CD4-positive, alpha-beta T cell treated with Interferon alpha-2 for 1 hour (primary cell): ENCODE results near the gene GPHA2.
"Not testable (repeated sequence)": the region's sequence is repeated elsewhere in the genome, so short reads cannot be mapped to it uniquely, and the experiment has no call there.

ENCODE experiments used
- DNase-seq, 2 donors: peaks; one replicate each; pipeline ENCODE4 v3.0.0-alpha.2; 2020 to 2022

Gene GPHA2

GRCh38 chr11:64935359-64936081 is at the start of gene GPHA2:
Gene GPHA2 (minus strand): TSS chr11:64935893. CDS start chr11:64935460, 433 bp downstream.
- no peak for DNase-seq

DNA sequence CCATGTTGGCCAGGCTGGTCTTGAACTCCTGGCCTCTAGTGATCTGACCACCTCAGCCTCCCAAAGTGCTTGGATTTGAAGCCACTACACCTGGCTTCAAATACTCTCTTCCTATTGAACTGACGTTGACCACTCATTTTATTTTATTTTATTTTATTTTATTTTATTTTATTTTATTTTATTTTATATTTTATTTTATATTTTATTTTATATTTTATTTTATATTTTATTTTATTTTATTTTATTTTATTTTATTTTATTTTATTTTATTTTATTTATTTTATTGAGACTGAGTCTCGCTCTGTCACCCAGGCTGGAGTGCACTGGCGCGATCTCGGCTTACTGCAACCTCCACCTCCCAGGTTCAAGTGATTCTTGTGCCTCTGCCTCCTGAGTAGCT is 47.6 kb upstream of the GPHA2 start:
- not testable (repeated sequence) for DNase-seq

- no peak for DNase-seq
These were observed 41.0 kb upstream of the GPHA2 start for GRCh38 chr11:64976651-64977050.

- DNase-seq, result no peak
These were observed 38.4 kb upstream of the GPHA2 start for GRCh38 chr11:64974124-64974523.

DNA sequence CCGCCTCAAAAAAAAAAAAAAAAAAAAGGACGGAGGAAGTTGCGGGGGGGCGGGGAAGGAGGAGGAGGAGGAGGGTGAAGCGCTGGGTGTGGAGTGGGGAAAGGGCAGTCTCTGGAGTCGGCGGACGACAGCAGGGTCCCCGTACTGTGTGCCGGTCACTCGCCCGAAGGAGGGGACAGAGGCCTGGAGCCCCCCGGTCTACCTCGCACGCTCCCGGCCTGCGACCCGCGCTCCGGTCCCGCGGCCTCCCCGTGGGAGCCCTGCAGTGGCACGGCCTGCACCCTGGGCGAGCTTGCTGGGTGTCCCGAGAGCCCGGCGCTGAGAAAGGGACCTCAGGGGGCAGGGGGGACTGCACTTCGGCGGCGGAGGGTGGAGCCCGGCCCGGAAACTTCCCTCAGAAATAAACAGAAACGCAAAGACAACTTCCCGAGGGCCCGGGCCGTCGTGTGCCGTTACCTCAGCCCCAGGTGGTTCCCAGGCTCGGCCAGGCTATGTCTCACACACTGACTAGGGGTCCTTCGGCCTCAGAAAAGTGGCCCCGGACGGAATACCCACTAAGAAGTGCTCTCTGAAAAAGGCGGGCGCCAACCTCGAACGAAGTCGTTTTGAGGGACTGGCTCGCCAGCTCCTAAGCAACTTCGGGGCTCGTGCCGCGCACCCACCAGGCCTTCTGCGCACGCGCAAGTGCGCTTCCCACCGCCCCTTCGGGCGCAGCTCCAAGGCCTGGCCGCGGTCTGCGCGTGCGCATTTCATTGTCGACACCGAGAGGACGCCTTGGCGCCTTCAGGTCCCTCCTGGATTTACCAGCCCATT is 35.9 kb upstream of the GPHA2 start, which contains the start of gene MAJIN:
MAJIN (minus strand) TSS at position 688 of the 813 bp plus-strand sequence. CDS start 12,703 bp downstream, outside the sequence.
- peak; percentile 91 to 92 for DNase-seq

DNA sequence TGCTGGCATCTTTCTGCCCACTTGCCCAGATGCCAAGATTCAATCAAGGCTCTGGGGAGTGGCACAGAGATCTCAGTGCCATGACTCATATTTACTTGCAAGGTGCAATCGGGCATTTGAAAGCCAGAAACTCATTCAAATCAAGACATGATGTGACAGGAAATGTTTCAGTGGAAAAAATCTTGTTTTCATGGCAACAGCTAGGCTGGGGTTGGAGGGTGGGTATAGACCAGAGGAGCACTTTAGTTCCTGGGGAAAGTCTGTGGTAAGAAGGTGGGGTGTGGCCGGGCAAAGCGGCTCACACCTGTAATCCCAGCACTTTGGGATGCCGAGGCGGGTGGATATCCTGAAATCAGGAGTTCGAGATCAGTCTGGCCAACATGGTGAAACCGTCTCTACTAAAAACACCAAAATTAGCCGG is 35.0 kb upstream of the GPHA2 start:
- peak in 1 of 2 donors; percentile 13 for DNase-seq

DNA sequence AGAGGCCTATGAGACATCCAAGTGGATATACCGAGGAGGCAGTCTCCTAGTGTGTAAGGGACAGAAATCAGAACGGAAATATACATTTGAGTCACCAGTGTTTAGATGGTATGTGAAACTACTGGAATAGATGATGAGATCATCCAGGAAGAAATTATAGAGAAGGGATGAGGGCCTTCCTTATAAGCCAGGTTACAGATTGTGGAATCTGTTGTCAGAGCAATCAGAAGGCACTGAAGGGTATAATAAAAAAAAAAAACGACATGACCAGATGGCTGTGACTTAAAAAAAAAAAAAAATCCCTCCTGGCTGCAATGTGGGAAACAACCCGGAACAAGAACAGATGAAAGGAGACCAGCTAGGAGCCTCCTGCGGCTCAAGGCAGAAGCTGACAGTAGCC is 33.5 kb upstream of the GPHA2 start:
- no peak for DNase-seq

DNA sequence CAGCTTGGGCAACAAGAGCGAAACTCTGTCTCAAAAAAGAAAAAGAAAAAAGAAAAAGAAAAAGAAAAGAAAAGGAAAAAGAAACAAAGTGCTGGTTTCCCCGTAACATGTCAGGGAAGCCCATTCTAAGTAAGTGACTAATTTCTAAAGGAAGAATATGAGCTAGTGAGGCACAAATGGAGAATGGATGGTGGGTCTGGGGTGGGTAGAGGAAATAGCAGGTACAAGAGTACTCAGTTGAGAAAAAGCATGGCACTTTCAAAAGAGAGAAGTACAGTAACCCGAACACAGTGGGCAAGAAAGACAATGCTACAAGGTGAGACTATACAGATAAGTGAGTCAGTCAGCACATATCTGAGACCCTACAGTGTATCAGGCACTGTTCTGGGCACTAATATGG is 31.7 kb upstream of the GPHA2 start:
- DNase-seq, result no peak

DNA sequence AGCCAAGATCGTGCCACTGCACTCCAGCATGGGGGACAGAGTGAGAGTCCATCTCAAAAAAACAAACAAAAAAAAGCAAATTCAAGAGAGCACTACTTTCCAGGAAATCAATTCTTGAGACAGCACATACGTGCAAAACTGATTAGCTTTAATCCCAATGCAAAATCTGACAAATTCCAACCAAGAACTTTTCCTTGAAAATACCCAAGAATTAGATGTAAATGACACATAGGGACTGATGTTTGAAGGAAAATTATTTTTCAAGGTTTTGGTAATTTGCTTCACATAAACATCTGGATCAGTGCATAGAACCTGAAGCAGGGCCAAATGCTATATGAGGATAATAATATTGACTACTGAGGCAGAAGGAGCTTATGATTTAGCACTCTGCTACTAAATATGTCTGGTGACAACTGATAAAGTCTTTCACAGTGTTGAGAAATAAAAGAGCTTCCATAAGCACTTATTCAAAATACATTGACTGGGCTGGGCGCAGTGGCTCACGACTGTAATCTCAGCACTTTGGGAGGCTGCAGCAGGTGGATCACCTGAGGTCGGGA is 27.5 kb upstream of the GPHA2 start:
- no peak for DNase-seq

- DNase-seq, result no peak
These were observed 25.0 kb upstream of the GPHA2 start for GRCh38 chr11:64960719-64961118.

GRCh38 chr11:64959498-64959897 is 23.8 kb upstream of the GPHA2 start:
- DNase-seq, result no peak

DNA sequence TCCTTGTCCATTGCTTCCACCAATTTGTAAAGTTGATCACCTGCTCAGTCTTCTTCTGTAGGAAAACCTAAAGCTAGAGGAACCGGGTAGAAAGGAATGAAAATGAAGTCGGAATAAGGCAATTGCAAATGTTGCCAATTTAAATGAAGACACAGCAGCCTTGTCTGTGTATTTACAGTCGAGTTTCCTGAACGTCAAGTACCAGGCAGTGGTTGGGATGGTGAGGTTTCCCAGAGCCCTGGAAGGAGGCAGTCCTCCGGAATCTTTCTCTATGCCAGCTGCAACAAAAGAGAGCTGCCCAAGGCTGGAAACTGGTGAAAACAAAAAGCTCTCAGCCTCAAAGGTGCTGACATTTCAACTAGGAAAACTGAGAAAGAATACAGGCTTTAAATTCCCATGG is 18.5 kb upstream of the GPHA2 start:
- no peak for DNase-seq

DNA sequence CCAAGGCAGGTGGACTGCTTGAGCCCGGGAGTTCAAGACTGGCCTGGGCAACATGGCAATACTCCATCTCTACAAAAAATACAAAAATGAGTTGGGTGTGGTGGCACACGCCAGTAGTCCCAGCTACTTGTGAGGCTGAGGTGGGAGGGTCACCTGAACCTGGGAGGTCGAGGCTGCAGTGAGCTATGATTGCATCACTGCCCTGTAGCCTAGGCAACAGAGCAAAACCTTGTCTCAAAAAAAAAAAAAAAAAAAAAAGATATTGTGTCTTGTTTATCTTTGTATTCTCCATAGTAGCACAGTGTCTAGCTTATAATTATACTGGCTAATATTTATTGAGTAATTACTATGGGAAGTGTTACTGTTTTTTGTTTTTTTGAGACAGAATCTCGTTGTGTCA is 15.8 kb upstream of the GPHA2 start:
- DNase-seq, result no peak

GRCh38 chr11:64947208-64947814 is 11.6 kb upstream of the GPHA2 start:
- DNase-seq, result no peak

GRCh38 chr11:64936539-64936938 is 846 bp upstream of the GPHA2 start:
- no peak for DNase-seq

- DNase-seq, result no peak
These were observed 873 bp downstream of the GPHA2 start for GRCh38 chr11:64934682-64935358.

DNA sequence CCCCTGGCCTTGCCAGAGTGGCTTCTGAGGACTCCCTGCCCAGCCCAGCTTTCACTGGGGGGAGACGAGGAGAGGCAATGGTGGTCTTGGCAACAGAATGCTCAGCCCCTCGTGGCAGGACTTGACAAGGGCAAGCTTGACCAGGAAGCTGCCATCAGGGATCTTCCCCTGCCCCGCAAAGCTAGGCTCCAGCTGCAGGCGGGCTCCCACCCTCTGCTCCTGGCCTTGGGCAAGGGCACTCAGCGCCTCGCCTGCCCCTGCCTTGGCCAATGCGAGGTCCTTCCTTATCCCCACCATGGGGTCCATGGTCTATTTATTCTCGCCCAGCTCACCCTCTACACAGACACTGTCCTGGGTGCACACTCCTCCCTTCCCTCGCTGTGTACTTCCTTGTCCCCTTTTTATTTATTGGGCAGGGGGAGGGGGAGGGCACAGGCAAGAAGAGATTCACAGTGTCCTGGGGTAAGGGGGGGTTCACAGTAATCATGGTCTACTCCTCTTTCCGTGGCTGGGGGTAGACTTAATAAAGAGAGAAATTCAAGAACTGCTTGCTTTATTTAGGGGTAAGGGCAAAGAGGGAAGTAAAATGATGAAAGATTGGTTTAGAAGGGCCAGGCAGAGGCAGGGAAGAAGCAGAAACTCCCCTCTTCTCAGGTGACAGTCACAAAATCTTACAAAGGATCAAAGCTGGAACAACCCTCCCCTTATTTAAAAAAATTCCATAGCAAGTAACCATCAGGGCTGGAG is 1.6 kb downstream of the GPHA2 start:
- no peak for DNase-seq

- DNase-seq, result no peak
These were observed 2.3 kb downstream of the GPHA2 start for GRCh38 chr11:64933213-64933934.

DNA sequence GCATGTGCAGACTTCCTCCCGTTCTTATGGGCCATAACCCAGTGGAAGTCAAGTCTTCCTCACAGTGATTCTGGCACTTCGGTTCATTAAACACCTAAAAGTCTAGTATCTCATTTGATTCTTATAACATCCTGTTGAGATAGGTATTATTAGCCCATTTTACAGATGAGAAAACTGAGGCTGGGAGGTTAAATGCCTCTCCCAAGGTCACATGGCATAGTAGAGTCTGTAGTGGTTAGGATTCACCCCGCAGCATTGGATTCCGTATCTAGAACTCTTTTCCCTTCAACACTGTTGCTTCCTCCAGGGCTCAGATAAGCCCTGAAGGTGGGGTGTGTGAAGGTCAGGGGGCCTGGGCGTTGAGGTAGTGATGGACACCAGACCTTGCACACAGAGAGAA is 3.4 kb downstream of the GPHA2 start:
- no peak for DNase-seq

DNA sequence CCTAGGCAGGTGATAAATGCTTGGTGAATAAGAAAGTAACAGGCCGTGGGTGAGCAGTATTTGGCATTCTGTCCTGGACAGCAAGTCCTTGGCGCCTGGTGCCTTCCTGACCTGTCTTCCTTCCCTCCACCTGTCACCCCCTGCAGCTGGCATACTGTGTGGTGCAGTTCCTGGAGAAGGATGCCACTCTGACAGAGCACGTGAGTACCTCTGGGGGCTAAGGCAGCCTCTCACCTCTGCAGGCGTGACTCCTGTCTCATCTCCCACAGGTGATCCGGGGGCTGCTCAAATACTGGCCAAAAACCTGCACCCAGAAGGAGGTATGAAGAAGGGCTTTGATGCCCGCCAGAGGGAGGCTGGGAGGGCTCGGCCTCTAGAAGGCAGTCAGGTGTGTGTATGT is 4.4 kb downstream of the GPHA2 start:
- DNase-seq, result no peak

DNA sequence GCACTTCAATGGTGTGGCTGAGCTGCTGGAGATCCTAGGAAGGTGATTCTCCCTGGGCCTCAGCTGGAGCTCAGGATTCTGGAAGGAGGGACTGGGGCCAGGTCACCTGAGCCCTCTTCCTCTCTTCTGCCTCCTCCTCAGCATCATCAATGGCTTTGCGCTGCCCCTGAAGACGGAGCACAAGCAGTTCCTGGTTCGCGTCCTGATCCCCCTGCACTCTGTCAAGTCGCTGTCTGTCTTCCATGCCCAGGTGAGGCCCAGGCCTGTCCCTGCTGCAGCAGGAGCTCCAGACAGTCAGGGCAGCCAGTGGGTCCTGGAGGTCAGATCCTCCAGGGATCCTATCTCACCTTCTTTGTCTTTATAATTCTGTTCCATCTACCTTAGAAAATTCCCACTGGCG is 5.4 kb downstream of the GPHA2 start:
- DNase-seq, result no peak
